Measurements from ENCODE around the gene CASP14. TPM values are rescaled to one million over a fixed set of nuclear protein-coding genes. Genes with fewer than 3 reads are reported as not detected.

Gene CASP14, protein sequence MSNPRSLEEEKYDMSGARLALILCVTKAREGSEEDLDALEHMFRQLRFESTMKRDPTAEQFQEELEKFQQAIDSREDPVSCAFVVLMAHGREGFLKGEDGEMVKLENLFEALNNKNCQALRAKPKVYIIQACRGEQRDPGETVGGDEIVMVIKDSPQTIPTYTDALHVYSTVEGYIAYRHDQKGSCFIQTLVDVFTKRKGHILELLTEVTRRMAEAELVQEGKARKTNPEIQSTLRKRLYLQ
- polyA plus RNA-seq (2012; ENCODE audit: insufficient read length, low read depth): not detected

DNA sequence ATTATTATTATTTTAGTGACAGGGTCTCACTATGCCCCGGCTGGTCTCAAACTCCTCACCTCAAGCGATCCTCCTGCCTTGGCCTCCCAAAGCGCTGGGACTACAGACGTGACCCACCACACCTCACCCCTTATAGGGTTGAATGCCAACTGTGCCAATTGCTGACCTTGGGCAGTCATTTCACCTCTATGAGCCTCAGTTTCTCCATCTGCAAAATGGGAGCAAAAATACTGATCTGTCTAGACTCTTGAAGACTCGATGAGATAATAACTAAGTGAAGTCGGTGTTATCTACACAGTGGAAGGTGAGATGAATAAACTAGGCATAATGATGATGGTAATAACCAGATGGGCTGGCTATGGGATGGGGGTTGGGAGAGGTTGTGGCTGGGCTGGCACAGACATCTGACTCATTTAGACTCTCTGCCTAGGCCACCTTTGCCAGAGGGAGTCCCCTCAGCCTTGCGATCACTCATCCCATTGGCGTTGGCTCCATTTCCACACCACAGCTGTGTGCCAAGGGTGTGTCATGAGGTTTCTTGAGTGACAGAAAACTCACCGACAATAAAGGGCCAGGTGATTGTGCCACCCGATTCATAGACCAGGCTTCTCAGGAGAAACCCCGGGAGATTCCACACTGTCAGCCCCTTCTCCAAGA lies at the start of gene CASP14:
Gene CASP14, plus strand, starts transcription at position 596 of the 657 bp plus-strand sequence. CDS start 2,772 bp downstream, outside the sequence.
- TF ChIP-seq POLR2AphosphoS5 (IDR thresholded peaks at IDR 0.05; ENCODE audit: low read depth, low read length) (no peak), FOXP2 (optimal IDR thresholded peaks at IDR 0.05; ENCODE audit: borderline replicate concordance, extremely low read depth, extremely low read length, insufficient read depth) (no peak), TAF1 (IDR thresholded peaks at IDR 0.05; ENCODE audit: borderline replicate concordance, insufficient read depth, low read length) (no peak)

DNA sequence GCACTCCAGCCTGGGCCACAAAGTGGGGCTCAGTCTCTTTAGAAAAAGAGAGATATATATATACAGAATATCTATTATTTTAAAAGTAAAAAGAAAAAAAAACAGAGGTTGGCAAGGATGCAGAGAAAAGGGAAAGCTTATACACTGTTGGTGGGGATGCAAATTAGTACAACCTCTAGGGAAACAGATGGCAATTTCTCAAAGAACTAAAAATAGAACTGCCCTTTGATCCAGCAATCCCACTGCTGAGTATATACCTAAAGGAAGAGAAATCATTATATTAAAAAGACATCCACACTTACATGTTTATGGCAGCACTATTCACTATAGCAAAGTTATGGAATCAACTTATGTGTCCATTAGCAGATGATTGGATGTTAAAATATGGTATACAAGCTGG lies 41.0 kb upstream of the CASP14 start:
- TF ChIP-seq POLR2AphosphoS5 (IDR thresholded peaks at IDR 0.05; ENCODE audit: low read depth, low read length) (no peak), TAF1 (IDR thresholded peaks at IDR 0.05; ENCODE audit: borderline replicate concordance, insufficient read depth, low read length) (no peak), SIN3A (IDR thresholded peaks at IDR 0.05; ENCODE audit: borderline replicate concordance, insufficient read depth, low read length) (no peak), FOXP2 (optimal IDR thresholded peaks at IDR 0.05; ENCODE audit: borderline replicate concordance, extremely low read depth, extremely low read length, insufficient read depth) (no peak)
- TF ChIP-seq, protein P1, sequence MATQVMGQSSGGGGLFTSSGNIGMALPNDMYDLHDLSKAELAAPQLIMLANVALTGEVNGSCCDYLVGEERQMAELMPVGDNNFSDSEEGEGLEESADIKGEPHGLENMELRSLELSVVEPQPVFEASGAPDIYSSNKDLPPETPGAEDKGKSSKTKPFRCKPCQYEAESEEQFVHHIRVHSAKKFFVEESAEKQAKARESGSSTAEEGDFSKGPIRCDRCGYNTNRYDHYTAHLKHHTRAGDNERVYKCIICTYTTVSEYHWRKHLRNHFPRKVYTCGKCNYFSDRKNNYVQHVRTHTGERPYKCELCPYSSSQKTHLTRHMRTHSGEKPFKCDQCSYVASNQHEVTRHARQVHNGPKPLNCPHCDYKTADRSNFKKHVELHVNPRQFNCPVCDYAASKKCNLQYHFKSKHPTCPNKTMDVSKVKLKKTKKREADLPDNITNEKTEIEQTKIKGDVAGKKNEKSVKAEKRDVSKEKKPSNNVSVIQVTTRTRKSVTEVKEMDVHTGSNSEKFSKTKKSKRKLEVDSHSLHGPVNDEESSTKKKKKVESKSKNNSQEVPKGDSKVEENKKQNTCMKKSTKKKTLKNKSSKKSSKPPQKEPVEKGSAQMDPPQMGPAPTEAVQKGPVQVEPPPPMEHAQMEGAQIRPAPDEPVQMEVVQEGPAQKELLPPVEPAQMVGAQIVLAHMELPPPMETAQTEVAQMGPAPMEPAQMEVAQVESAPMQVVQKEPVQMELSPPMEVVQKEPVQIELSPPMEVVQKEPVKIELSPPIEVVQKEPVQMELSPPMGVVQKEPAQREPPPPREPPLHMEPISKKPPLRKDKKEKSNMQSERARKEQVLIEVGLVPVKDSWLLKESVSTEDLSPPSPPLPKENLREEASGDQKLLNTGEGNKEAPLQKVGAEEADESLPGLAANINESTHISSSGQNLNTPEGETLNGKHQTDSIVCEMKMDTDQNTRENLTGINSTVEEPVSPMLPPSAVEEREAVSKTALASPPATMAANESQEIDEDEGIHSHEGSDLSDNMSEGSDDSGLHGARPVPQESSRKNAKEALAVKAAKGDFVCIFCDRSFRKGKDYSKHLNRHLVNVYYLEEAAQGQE (IDR thresholded peaks at IDR 0.05; ENCODE audit: insufficient read depth in 1 of 2, low read depth in 2 of 2, low read length in 2 of 2): no peak

- TF ChIP-seq FOXP2 (optimal IDR thresholded peaks at IDR 0.05; ENCODE audit: borderline replicate concordance, extremely low read depth, extremely low read length, insufficient read depth) (no peak), TAF1 (IDR thresholded peaks at IDR 0.05; ENCODE audit: borderline replicate concordance, insufficient read depth, low read length) (no peak), SIN3A (IDR thresholded peaks at IDR 0.05; ENCODE audit: borderline replicate concordance, insufficient read depth, low read length) (no peak), POLR2AphosphoS5 (IDR thresholded peaks at IDR 0.05; ENCODE audit: low read depth, low read length) (no peak)
- TF ChIP-seq, protein P1 (IDR thresholded peaks at IDR 0.05; ENCODE audit: insufficient read depth in 1 of 2, low read depth in 2 of 2, low read length in 2 of 2): no peak
Observed at GRCh38 chr19:15010501-15011300, 38.6 kb upstream of the CASP14 start.

GRCh38 chr19:15014579-15014978 lies 34.7 kb upstream of the CASP14 start:
- TF ChIP-seq SIN3A (IDR thresholded peaks at IDR 0.05; ENCODE audit: borderline replicate concordance, insufficient read depth, low read length) (no peak), TAF1 (IDR thresholded peaks at IDR 0.05; ENCODE audit: borderline replicate concordance, insufficient read depth, low read length) (no peak)
- TF ChIP-seq, protein P1 (IDR thresholded peaks at IDR 0.05; ENCODE audit: insufficient read depth in 1 of 2, low read depth in 2 of 2, low read length in 2 of 2): peak; percentile 85 to 94

- TF ChIP-seq POLR2AphosphoS5 (IDR thresholded peaks at IDR 0.05; ENCODE audit: low read depth, low read length): no peak
- TF ChIP-seq, protein P1 (IDR thresholded peaks at IDR 0.05; ENCODE audit: insufficient read depth in 1 of 2, low read depth in 2 of 2, low read length in 2 of 2): peak; percentile 88 to 96
Observed at GRCh38 chr19:15015946-15016542, 33.2 kb upstream of the CASP14 start.
